GM21786 (cell line): Measurements from ENCODE around the gene CTTNBP2.

Experiments used
- ATAC-seq: cut with Tn5 transposase; IDR thresholded peaks from one replicate; pipeline ENCODE4 v1.9.1; 2021; ENCODE audit not compliant: unreplicated experiment

Gene CTTNBP2

GRCh38 chr7:117873310-117874190, at the start of gene CTTNBP2:
Gene CTTNBP2, minus strand, starts transcription at chr7:117873441. Its CDS starts 26 bp downstream, at chr7:117873415.
- ATAC-seq: peak; percentile 44

- no peak for ATAC-seq
Measured at GRCh38 chr7:117916309-117916708, 43.1 kb upstream of the CTTNBP2 start.

- no peak for ATAC-seq
Measured at GRCh38 chr7:117912421-117912820, 39.2 kb upstream of the CTTNBP2 start.

- no peak for ATAC-seq
Measured at GRCh38 chr7:117908031-117908795, 35.0 kb upstream of the CTTNBP2 start.

- ATAC-seq: no peak
Measured at GRCh38 chr7:117907049-117907640, 33.9 kb upstream of the CTTNBP2 start.

GRCh38 chr7:117902314-117902889, 29.2 kb upstream of the CTTNBP2 start:
- no peak for ATAC-seq

- no peak for ATAC-seq
Measured at GRCh38 chr7:117901089-117901797, 28.0 kb upstream of the CTTNBP2 start.

- ATAC-seq: no peak
Measured at GRCh38 chr7:117896339-117896738, 23.1 kb upstream of the CTTNBP2 start.

- no peak for ATAC-seq
Measured at GRCh38 chr7:117895276-117895675, 22.0 kb upstream of the CTTNBP2 start.

- no peak for ATAC-seq
Measured at GRCh38 chr7:117894037-117894436, 20.8 kb upstream of the CTTNBP2 start.

- ATAC-seq: no peak
Measured at GRCh38 chr7:117892821-117893220, 19.6 kb upstream of the CTTNBP2 start.

GRCh38 chr7:117889611-117890010, 16.4 kb upstream of the CTTNBP2 start:
- ATAC-seq: no peak

- ATAC-seq: no peak
Measured at GRCh38 chr7:117888627-117889026, 15.4 kb upstream of the CTTNBP2 start.

- no peak for ATAC-seq
Measured at GRCh38 chr7:117882594-117882993, 9.4 kb upstream of the CTTNBP2 start.

GRCh38 chr7:117876761-117877160, 3.5 kb upstream of the CTTNBP2 start:
- ATAC-seq: no peak

GRCh38 chr7:117875566-117875965, 2.3 kb upstream of the CTTNBP2 start:
- ATAC-seq: no peak

GRCh38 chr7:117874191-117874700, 1.0 kb upstream of the CTTNBP2 start:
- ATAC-seq: no peak

GRCh38 chr7:117872561-117873309, 506 bp downstream of the CTTNBP2 start:
- no peak for ATAC-seq

GRCh38 chr7:117871778-117872538, 1.3 kb downstream of the CTTNBP2 start:
- no peak for ATAC-seq
